Testis (tissue), 3 donors: ENCODE data around the gene KHDC4. TPM values are rescaled to one million over a fixed set of nuclear protein-coding genes. Genes with fewer than 3 reads are reported as not detected.

Experiments
- DNase-seq: peaks from one replicate; pipeline ENCODE4 v3.0.0-alpha.2; 2019
- H3K27ac ChIP-seq, 2 donors: fragments of 200-600 bp; sonication (generic); one replicate each; pipeline ENCODE4 v1.5.1; 2019
- H3K27me3 ChIP-seq: fragments of 200-600 bp; sonication (generic); one replicate; pipeline ENCODE4 v1.5.1; 2019
- H3K36me3 ChIP-seq: fragments of 200-600 bp; sonication (generic); one replicate; pipeline ENCODE4 v1.5.1; 2017; ENCODE audit warnings: low read depth; ENCODE audit errors: missing control alignments
- H3K4me1 ChIP-seq: fragments of 200-600 bp; sonication (generic); one replicate; pipeline ENCODE4 v1.5.1; 2019
- H3K4me3 ChIP-seq, 2 donors: fragments of 200-600 bp; sonication (generic); one replicate each; pipeline ENCODE4 v1.5.1; 2017 to 2019
- H3K9me3 ChIP-seq: fragments of 200-600 bp; sonication (generic); one replicate; pipeline ENCODE4 v1.5.1; 2017
- POLR2A ChIP-seq: fragments of 450-650 bp; IDR thresholded peaks from one replicate; pipeline ENCODE4 v1.6.1; 2017; ENCODE audit warnings: antibody characterized with exemption, mild to moderate bottlenecking, moderate library complexity
- WGBS, 2 donors: methylation state at CpG; one replicate each; pipeline ENCODE4 v1.1.5; 2018; 5-methylcytosine and 5-hydroxymethylcytosine counted together
- intact Hi-C: fragments of 100-400 bp; cut with DNase I; formaldehyde crosslinking; loops from one replicate; pipeline ENCODE4 v1.15.1; 2023; ENCODE audit warnings: low total_unique reads
- polyA plus RNA-seq: library from polyadenylated mRNA; stranded (reverse); fragments of 350-450 nt; fragmentation: Illumina TruSeq; extraction: RNeasy Lipid Tissue Mini Kit (QIAGEN cat#74804); gene quantifications from one replicate; pipeline ENCODE4 v1.2.3, GENCODE V29; 2014; ENCODE audit warnings: low read depth, low replicate concordance; ENCODE audit not compliant: insufficient read depth
- total RNA-seq, 2 donors: library from RNA; depleted of rRNA; stranded (reverse); fragments of >200 nt; gene quantifications; one replicate each; pipeline ENCODE4 v1.2.3, GENCODE V29; 2016
- TF ChIP-seq, protein P1 (sequence below), 3 experiments: fragments of 450-650 bp in 2 of 3; fragments of 200-600 bp in 1 of 3; sonication (generic) in 1 of 3; IDR thresholded peaks; one replicate each; pipeline ENCODE4 v1.5.1; 2016 to 2019; ENCODE audit warnings: antibody characterized with exemption in 3 of 3, mild to moderate bottlenecking in 2 of 3, moderate library complexity in 1 of 3

Gene KHDC4
- total and polyA plus RNA-seq, 3 donors from 2014 or later, result 45.5 to 95.3 (median 84.5) TPM

DNA sequence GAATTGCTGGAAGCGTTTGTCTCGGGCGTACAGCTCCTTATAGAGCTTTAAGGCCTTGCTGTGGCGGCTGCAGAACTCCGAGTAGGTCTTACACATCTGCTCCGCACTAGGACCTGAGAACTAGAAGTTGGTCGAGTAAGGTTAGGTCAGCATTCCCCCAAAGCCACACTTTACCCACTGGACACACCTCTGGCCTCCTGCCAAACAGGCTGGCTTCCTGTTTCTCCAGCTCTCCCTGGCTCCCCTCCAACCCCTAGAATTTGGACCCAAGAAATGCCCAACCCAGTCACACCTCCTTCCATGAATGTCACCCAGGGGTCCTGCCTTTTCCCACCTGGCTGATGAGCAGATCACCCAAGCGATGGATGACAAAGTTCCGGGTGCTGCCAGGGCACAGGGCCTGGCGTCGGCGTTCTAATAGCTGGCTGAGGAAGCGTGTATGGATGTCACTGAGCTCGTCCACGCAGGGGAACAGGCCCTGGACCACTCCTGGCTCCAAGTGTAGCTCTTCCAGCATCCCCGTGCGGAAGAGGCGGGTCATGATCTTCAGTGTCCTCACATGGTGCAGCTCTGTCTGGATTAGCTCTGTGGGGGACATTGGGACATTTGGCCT is 28.5 kb upstream of the KHDC4 start:
- Histone ChIP-seq H3K9me3 (no peaks in the 10 kb centered on the region), H3K4me3 (no peak overlapping the region), H3K36me3 (no peaks in the 10 kb centered on the region), H3K27ac (no peak overlapping the region), H3K4me1 (peaks cover 16% of the 10 kb centered on the region), H3K27me3 (no peaks in the 10 kb centered on the region)
- no peak for TF ChIP-seq POLR2A
- TF ChIP-seq, protein P1, sequence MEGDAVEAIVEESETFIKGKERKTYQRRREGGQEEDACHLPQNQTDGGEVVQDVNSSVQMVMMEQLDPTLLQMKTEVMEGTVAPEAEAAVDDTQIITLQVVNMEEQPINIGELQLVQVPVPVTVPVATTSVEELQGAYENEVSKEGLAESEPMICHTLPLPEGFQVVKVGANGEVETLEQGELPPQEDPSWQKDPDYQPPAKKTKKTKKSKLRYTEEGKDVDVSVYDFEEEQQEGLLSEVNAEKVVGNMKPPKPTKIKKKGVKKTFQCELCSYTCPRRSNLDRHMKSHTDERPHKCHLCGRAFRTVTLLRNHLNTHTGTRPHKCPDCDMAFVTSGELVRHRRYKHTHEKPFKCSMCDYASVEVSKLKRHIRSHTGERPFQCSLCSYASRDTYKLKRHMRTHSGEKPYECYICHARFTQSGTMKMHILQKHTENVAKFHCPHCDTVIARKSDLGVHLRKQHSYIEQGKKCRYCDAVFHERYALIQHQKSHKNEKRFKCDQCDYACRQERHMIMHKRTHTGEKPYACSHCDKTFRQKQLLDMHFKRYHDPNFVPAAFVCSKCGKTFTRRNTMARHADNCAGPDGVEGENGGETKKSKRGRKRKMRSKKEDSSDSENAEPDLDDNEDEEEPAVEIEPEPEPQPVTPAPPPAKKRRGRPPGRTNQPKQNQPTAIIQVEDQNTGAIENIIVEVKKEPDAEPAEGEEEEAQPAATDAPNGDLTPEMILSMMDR (IDR thresholded peaks at IDR 0.05), result no peak
- intact Hi-C loops, result no loop called here
- WGBS, 2 donors, result 82 to 92% methylated on average over 18 of the region's 18 CpGs
- DNase-seq, result no peak

DNA sequence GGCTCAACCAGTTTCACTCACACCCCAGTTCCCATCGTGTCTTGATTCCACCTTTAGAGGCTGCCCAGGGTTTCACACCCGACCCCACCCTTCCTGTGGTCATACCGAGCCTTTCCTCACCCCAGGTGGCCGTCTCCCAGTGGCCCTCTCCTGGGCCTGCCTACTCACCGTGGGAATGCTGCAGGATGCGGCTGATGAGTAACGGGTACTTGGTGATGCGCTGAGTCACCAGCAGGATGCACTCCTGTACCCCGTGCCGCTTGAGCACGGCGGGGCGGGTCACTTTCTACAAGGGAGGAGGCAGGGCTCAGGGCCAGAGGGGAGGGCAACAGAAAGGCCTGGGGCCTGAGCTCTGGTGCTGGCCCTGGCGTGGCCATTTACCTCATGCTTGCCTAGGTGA is 27.7 kb upstream of the KHDC4 start:
- Histone ChIP-seq H3K4me1 (peaks cover 12% of the 10 kb centered on the region), H3K27ac (no peak overlapping the region), H3K4me3 (no peak overlapping the region), H3K27me3 (no peaks in the 10 kb centered on the region), H3K36me3 (no peaks in the 10 kb centered on the region), H3K9me3 (no peaks in the 10 kb centered on the region)
- TF ChIP-seq POLR2A, result no peak
- TF ChIP-seq, protein P1 (IDR thresholded peaks at IDR 0.05), result no peak
- DNase-seq, result no peak
- intact Hi-C loops, result no loop called here
- 76 to 80% methylated on average over 5 to 14 of the region's 14 CpGs for WGBS, 2 donors

DNA sequence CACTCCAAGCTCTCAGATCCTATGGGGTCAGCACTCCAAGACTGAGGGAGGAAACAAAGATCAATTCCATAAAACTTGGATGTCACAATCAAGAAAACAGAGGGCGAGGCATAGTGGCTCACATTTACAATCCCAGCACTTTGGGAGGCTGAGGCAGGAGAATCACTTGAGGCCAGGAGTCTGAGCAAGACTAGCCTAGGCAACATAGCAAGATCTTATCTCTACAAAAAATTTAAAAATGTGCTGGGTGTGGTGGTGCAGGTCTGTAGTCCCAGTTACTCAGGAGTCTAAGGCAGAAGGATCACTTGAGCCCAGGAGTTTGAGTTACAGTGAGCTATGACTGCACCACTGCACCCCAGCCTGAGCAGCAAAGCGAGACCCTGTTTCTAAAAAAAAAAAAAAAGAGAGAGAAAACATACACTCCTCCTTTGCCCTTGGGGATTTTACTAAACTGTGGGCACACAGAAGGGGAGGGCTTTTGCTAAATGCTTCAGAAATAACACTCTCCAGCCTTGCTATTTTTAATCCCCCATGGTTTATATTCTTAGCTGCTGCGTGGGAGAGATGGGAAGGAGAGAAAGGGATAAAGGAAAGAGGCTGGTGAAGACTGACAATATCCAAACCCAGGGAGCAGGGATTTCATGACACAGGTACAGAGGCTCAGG is 26.0 kb upstream of the KHDC4 start:
- no peaks in the 10 kb centered on the region for H3K9me3 ChIP-seq
- H3K4me3 ChIP-seq, result no peak overlapping the region
- no peaks in the 10 kb centered on the region for H3K36me3 ChIP-seq
- TF ChIP-seq, protein P1 (IDR thresholded peaks at IDR 0.05), result no peak
- no peak for TF ChIP-seq POLR2A
- 67 to 68% methylated on average over 3 of the region's 3 CpGs for WGBS, 2 donors
- no peaks in the 10 kb centered on the region for H3K27me3 ChIP-seq
- DNase-seq, result no peak
- intact Hi-C loops, result no loop called here
- peak overlapping the region in 1 of 2 donors; percentile 33 for H3K27ac ChIP-seq
- H3K4me1 ChIP-seq, result peaks cover 12% of the 10 kb centered on the region

DNA sequence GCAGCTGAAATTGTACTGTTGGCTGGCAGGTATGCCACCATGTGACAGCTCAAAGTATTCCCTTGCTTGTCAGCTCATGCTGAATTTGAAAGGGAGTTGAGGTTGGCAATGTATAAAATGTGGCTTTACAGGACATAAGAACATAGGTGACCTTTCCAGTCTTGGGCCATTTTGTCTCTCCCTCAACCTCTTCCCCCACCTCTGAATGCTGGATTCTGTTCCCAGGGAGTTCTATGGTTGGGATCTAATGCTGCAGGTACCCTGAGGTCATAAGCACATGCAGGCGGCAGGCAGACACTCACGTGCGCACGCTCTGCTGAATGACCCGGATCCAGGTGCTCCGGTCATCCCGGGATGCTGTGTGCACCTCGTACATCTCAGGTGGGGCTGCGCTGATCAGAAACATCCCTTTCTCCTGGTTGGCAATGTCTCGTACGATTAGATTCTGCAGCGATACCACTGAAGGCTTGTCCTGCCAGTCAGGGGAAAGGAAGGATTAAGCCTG is 23.2 kb upstream of the KHDC4 start:
- intact Hi-C loops, result no loop called here
- H3K4me1 ChIP-seq, result peaks cover 8% of the 10 kb centered on the region
- H3K27me3 ChIP-seq, result no peaks in the 10 kb centered on the region
- no peak for DNase-seq
- H3K9me3 ChIP-seq, result no peaks in the 10 kb centered on the region
- H3K36me3 ChIP-seq, result no peaks in the 10 kb centered on the region
- 93 to 98% methylated on average over 11 to 12 of the region's 12 CpGs for WGBS, 2 donors
- no peak overlapping the region for H3K27ac ChIP-seq
- no peak for TF ChIP-seq POLR2A
- TF ChIP-seq, protein P1 (IDR thresholded peaks at IDR 0.05), result no peak
- no peak overlapping the region for H3K4me3 ChIP-seq
